HG02763 (cell line): ENCODE results near the gene TSR3.

Source experiments
- ATAC-seq: cut with Tn5 transposase; IDR thresholded peaks from one replicate; pipeline ENCODE4 v1.9.1; 2021; ENCODE audit warnings: mild to moderate bottlenecking, moderate library complexity; ENCODE audit not compliant: unreplicated experiment

TSR3 gene

GRCh38 chr16:1378087-1378803, 26.6 kb upstream of the TSR3 start:
- no peak for ATAC-seq

- ATAC-seq: no peak
Observed at GRCh38 chr16:1377406-1378010, 25.8 kb upstream of the TSR3 start.

- no peak for ATAC-seq
Observed at GRCh38 chr16:1375741-1376410, 24.2 kb upstream of the TSR3 start.

- no peak for ATAC-seq
Observed at GRCh38 chr16:1375298-1375640, 23.6 kb upstream of the TSR3 start.

GRCh38 chr16:1374418-1375297, 23.0 kb upstream of the TSR3 start:
- ATAC-seq: no peak

GRCh38 chr16:1372292-1372950, 20.7 kb upstream of the TSR3 start:
- no peak for ATAC-seq

GRCh38 chr16:1371054-1371978, 19.6 kb upstream of the TSR3 start:
- no peak for ATAC-seq

GRCh38 chr16:1367486-1368174, 16.0 kb upstream of the TSR3 start:
- no peak for ATAC-seq

GRCh38 chr16:1366712-1367299, 15.1 kb upstream of the TSR3 start:
- no peak for ATAC-seq

GRCh38 chr16:1366060-1366711, 14.5 kb upstream of the TSR3 start:
- no peak for ATAC-seq

GRCh38 chr16:1364510-1364909, 12.8 kb upstream of the TSR3 start:
- ATAC-seq: no peak

- ATAC-seq: no peak
Observed at GRCh38 chr16:1363501-1364041, 11.9 kb upstream of the TSR3 start.

- no peak for ATAC-seq
Observed at GRCh38 chr16:1362807-1363206, 11.1 kb upstream of the TSR3 start.

GRCh38 chr16:1361685-1362360, 10.1 kb upstream of the TSR3 start:
- ATAC-seq: no peak

- ATAC-seq: no peak
Observed at GRCh38 chr16:1357906-1358566, 6.4 kb upstream of the TSR3 start.

- no peak for ATAC-seq
Observed at GRCh38 chr16:1356061-1356900, 4.6 kb upstream of the TSR3 start.
